HG03521 (cell line): ENCODE data around the gene HOXA4.

Experiments used
- ATAC-seq: cut with Tn5 transposase; IDR thresholded peaks from one replicate; pipeline ENCODE4 v1.9.1; 2021; ENCODE audit warnings: mild to moderate bottlenecking, moderate library complexity; ENCODE audit not compliant: unreplicated experiment

HOXA4 gene

DNA sequence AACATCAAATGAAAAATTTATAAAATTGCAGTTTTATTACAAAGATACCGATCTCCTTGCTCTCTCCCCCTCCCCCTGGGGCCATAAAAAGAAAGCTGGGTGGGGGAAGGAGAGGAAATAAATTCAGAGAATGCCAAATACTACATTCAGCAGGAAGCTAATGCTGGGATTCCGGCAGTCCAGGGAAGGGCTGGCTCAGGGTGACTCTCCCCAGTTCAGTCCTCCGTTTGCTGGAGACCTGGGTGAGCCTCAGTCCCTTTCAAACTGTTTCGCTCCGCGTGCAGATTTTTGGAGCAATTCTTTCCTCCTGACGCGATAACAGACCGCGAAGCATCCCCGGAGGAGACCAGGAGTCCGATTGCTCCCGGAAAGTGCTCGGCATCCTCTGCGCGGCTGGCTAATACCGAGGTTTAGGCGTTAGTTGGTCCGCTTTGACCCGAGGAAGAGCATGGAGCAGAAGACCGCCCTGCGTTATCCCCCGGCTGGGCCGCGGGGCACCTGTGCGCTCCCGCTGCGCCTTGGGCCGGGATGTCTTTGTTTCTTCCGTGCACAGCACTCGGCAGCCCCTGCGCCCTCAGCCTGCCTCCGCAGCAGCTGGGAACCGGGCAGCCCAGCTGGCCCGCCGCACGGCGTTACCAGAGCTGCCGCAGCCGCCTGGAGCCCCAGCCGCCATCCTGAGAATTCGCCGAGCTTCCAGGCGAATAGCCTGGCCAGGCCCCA, 24.2 kb downstream of the HOXA4 start:
- no peak for ATAC-seq

DNA sequence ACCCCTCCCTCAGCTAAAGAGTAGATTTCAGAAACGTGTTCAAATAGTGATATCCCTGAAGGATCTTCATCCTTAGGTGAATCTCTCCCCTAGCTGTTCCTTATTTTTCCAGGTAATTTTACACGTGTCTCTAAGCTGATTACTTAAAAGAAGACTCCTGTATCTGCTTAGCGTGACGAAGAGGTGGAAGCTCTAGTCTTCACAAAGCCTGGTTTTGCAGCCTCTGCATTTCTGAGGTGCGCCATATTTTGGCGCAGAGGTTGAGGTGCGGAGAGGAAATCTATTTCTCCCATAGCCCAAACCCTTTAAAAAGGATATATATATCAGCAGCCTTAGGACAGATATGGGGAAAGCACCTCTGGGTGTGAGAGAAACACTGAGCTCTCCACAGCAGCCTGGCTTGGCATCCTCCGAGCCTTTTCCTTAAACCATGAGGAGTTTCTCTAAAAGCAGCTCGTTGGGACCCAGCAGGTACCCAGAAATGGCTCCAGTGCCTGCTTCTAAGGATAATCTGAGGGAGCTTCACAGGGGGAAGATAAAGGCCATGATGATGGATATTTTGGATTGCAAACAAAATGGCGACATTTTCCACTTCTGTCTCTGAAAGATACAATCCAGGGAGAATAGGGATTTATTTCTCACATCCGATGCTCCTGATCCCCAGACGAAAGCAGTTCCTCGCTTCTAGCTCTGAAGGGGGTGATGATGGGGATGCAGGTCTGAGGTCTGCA, 25.1 kb downstream of the HOXA4 start:
- no peak for ATAC-seq

DNA sequence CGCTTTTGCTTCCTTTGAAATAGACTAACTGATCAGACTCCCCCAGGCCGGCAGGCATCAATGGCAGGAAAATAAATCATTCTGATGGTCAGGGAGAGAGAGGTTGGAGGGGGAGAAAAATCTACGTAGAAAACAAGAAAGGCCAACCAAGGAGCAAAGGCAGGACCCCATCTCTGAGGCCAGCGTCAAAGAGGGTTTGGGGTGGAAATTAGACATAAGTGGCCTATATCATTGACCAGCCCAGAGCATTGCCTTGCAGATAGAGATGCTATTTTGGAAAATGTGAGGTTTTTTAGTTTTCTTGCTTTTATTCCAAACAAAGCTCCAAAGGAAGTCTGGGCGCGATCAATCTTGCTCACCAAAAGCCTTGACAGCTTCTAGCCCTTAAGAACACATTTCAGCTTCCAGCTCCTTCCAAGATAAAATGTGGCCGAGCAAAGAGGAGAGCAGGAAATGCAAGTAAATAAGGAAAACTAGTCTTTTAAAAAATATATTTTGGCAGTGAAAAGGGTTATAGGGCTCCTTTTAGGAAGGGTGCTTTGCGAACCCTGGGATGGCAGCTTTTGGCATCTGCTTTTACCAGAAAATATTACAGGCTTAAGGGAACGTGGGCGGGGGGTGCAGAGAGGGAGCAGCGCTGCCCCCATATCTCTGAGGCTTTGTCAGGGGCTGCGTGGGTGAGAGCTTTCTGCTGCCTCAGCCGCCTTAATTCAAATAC, 26.1 kb downstream of the HOXA4 start:
- no peak for ATAC-seq

DNA sequence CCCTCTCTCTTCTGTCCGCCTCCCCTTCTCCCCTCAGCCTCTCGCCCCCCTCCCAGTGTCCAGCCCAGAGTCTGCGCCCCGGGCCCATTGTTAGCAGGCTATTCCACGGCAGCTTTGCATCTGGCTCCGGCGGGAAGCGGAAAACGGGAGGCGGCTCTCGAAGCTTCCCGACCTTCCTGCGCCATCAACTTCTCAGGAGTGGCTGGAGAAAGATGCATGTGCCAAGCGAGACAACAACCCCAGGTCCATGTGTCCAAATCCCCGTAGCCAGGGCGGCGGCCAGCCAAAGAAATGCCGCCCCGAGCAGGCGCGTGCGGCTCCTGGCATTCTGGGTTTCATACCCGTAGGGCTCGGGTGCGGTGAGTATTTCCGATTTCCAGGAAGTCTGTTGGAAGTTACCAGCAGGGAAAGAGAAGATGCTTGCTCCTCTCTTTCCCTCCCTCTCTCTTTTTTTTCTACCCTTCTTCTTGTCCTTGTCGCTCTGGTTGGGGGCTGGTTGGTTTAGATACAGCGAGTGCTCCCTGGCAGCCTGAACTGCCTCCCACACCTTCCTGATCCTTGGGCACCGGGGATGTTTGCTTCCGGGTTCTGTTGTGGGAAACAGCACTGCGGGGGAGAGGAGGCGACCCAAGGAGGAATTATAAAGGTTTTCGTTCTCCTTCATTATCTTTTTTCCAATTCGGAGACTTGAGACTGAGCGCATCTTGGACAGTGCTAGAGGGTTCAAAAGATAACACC, 26.9 kb downstream of the HOXA4 start:
- ATAC-seq, result no peak

DNA sequence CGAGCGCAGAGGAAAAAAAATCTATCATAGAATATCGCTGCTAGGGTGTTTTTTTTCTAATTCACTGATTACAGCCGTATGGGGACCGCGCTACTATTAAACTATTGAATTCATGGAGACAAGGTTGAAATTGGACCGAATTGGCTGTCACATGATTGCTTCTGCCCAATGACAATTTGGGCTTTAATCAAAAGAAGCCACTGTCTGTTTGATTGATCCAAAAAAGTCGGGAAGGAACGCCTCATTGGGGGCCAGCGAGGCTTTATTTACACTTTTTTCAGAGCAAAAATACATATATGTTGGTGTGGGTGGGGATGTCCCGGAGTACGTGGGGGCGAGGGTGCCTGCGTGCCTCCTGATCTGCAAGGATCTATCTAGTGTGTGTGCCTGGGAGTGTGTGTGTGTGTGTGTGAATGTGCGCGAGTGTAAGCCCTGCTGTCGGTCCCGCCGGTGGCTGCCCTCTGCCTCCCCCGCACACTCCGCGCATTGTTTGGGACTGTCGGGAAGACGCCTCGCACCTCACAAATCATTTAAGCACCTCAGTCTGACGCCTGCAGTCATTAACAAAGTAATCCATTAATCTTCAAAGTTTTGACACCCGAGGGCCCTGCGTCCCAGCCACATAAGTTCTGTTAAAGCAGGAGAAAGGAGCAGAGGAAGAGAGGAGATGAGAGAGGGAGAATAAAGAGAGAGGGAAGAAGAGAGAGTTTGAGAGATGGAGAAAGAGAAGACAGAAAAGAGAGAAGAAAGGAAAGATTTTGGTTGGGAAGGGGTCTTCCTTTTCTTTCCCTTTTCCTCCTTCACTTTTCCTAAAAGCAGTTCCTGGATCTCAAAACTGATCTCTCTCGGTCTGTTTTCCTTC, 27.7 kb downstream of the HOXA4 start, which contains the start of gene HOXA2:
Gene HOXA2 (minus strand): TSS at position 103 of the 862 bp plus-strand sequence. CDS start 183 bp downstream, outside the sequence.
- ATAC-seq, result no peak

DNA sequence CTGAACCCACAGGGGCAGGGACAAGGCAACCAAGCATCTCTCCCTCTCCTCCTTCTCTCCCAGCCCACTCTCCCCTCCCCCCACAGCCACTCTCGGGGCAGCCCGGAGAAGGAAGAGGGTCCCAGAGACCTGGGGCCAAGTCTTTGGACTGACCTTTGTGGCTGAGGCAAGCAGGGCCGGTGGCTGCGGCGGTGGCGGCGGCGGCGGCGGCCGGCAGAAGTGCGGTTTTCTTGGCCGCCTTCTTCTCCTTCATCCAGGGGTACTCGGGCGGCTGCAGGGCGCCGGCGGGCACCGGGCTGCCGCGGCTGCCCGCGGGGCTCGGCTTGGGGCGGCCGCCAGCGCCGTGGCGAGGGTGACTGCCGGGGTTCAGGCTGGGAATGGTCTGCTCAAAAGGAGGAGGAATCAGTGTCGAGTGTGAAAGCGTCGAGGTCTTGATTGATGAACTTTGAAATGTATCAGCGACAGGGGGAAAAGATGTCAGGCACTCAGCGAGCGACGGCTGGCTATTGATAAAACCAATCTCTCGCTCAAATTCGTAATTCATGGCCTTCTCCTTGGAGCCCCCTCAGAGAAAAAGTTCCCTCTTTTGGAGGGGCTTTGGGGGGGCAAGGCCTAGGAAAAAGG, 28.5 kb downstream of the HOXA4 start:
- ATAC-seq, result no peak

DNA sequence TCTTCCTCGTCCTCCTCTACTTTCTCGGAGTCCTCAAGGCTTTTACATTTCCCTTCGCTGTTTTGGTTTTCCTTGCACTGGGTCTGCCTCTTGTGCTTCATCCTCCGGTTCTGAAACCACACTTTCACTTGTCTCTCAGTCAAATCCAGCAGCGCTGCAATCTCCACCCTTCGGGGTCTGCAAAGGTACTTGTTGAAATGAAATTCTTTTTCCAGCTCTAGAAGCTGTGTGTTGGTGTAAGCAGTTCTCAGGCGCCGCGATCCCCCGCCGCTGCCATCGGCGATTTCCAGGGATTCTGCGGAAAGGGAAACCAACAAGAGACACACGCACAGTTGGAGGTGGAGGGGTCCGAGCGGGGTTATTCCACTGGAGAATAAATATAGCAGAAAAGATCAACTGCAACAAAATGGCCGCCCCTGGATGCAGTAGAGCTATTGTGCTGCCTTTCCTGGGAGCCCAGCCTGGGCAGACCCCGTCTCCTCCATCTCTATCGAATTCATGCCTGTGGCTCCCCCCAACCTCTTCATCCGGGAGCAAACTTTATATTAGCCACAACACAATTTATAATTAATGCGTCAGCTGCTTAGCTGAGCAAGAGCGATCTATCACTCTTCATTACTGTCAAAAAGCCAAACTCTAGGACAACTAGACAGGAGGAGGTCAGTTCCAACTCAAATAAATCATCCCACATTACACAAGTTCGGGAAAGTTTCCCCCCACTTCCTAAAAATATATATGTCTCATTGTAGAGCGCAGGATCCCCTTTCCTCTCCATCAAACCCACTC, 29.2 kb downstream of the HOXA4 start:
- no peak for ATAC-seq

DNA sequence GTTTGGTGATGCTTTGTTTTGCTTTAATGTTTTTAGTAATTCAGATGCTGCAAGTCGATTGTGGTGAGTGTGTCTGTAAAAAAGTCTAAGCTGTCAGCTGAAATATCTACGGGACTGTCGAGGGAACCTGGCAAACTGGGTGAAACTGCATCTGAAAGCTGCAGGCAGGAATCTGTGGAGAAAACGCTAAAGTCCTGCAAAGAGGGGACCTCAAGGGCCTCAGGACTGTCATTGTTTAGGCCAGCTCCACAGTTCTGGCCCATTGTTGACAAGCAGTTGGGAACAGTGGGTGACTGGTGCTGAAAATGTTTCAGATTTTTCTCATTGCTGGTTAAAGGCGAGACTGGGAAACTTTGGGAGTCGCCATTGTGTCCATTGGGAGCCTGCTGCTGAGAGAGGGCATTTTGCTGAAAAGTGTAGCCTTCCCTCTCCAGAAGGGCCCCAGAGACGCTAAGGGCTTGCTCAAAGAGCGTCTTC, 29.8 kb downstream of the HOXA4 start:
- no peak for ATAC-seq

DNA sequence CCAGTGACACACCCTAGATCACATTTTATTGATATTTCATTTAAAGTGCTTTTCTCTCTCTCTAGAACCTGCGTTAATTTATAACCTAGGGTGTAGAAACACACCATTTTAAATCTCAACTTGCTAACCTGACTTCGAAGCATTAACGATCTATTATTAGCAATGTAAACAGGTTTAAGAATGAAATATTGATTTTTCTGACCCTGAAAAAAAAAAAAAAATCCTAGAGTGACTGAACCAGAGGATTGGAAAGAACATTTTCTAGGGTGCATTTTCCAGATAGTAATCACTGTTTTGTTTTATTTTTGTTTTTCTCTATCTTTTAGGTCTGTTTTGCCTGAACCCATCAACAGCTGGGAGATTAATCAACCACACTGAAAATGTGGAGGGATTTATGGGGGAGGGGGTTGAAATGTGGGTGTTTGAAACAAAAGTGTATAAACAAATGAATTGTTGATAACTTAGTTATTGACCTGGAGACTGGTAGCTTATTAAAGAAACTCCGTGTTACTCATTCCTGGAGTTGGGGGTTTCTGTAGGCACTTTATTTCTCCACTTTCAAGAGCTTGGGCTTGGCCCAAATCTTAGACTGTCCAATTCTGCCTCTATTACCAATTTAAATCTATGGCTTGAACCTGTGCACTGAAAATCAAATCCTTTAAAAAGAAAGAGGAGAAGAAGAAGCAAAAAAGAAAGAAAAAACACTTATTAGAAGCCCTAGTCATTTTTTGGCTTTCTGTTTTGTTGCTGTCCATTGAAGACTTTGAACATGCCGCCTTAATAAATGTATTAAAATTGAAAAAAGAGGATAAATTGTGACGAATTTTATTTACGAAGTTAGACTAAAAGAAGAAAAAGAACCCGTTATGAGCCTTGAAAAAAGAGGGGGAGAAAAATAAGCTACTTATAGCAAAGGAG, 30.8 kb downstream of the HOXA4 start:
- ATAC-seq, result no peak

DNA sequence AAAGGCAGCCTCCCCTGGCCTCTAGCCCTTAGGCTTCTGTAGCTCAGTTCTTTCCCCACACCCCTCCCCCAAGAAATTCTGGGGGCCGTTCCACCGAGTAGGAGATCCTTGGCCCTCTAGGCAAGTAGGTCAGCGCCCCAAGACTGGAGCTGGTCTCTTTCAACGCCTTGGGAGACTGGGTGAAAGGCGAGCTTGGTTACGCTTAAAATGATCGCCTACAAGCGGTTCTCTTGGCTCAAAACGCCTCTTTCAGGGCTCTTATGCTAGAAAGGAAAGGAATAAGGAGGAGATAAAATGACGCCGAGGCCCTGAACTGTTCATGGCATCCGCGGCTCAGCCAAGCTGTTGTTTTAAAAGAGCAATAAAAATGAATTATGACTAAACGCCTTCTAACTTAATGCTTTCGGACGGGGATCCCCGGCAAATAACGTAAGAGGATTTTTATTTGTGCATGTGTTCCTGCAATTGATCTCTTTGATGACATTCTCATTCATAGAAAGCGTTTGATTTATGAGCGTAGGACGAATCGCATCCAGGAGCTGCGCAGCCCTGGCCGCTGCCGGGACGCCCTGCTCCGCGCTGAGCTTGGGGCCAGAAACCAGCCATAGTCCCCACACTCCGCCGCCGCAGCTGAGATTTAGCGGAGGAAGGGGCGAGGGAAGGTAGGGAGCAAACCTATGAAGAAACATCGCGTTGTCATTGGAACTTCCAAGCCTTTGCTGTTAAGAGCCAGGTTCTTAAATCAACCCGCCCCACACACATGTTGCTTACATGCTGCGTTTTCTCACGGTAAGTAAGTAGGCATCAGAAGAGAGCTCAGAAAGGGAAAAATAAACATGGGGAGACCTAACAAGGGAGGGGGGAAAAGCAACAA, 31.7 kb downstream of the HOXA4 start:
- ATAC-seq, result no peak

DNA sequence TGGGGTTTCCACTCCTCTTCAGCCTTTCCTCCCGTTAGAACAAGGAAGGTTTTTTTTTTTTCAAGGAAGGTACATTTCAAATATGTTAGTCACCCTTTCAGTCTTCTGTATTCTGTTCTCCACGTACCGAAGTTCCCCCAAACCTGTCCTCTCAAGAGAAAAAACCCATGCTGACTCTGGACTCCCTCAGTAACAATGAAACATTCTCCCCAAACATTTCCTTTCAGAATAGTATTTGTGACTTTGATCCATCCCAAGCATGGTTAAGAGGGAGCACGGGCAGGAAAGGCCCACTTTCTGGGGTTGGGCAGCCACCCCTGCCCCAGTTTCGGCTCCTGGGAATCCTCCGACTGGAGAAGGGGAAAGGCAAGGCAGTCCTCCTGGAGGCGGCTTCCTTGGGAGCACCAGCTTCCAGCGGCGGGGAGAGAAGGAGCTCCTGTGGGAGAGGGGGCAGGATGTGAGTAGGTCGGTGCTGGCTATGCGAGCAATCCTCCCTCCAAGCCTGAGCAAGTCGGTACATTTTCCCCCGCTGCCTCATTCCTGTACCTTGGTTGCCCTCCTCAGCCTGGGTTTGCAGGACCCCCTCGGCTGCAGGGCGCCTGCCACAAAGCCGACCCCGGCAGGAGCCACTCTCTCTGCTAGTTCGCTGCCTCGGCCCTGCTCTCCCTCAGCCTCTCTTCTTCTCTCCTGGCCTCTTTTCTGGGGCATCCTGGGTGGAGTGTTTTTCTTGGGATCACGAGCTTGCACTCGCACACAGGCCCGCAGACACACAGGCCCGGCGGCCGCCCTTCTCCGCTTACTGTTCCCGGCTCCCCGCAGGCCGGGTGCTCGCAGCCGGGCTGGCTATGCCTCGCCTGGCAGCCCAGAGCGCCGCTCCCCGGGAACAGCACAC, 32.6 kb downstream of the HOXA4 start:
- ATAC-seq, result no peak

DNA sequence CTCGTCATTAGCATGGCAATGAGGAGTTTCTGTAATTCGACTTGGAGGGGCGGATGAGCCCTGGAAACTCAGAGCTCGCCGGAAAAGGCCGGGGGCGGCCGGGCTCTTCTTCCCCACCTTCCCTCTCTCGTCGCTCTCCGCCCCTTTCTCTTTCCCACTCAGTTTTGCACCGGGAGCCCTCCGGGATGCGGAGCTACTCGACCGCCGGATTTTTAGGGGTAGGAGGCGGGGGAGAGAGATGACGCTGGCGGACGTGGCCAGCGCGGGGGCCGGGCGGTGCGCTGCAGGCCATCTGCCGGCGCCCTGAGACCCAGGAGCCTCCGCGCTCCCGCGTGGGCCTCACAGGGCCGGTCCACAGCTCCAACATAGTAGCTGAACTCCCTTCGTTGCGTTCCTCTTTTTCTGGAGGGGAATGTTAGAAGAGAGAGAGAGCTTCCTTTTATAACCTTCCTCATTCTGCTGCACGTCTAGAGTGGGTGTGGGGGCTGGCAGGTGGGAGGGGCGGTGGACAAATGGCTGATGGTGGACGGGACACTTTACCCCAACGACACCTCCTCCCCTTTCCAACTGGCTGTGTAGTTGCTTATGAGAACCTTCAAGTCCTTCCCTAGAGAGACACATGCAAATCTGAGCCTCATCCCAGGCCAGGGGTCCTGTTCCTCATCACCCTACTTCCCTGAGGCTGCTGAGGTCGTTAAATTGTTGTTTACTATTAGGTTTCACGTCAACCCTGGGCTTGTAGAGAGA, 33.6 kb downstream of the HOXA4 start:
- ATAC-seq, result no peak

DNA sequence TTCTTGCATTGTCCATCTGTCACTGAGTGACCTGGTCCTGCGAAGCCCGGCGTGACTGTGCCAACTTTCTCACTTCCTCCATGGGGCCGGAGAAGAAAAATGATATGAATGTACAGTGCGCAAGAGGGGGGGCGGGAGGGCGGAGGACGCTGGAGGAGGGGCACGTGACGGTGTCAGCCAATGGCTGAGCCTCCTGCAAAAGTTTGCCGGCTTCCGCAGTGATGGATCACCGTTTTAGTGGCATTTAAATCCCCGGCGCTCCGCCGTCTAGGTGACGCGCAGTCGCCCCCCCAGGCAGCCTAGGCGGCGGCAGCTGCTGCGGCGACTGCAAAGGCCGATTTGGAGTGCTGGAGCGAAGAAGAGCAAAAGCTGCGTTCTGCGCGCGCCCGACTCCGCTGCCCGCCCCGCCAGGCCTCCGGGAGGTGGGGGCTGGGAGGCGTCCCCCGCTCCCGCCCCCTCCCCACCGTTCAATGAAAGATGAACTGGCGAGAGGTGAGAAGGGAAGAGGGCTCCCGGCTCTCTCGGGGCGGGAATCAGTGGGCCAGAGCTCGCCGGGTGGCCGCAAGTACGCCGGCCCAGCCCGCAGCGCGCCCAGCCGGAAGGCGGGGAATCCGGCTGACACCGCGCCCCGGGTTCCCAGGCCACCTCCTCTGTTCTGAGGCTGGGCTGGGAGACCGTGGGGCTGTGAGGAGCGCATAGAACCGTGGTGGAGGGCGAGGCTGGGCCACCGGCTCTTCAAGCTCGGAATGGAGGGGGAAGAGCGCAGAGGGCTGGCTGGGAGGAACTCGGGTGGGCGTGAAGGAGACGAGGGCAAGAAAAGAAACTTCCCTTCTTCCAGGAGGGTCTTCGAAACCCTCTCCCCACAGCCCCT, 34.4 kb downstream of the HOXA4 start, which contains the start of gene HOXA1:
Gene HOXA1 (minus strand): TSS at position 104 of the 871 bp plus-strand sequence. CDS start 88 bp downstream, at position 16.
- peak; percentile 88 for ATAC-seq
